Heart left ventricle (tissue), 13 donors: ENCODE results near the gene PINK1.

Experiments
- POLR2A ChIP-seq, 2 donors: fragments of 450-650 bp; IDR thresholded peaks; one replicate each; pipeline ENCODE4 v1.6.1; 2017; ENCODE audit warnings: antibody characterized with exemption in 2 of 2, mild to moderate bottlenecking in 2 of 2, moderate library complexity in 2 of 2
- TF ChIP-seq, protein P1 (sequence below), 12 donors: fragments of 200-600 bp; sonication (generic) in 4 of 12; IDR thresholded peaks; one replicate each; pipeline versions ENCODE4 v1.5.0 to v1.8.0; 2018 to 2022; ENCODE audit warnings: antibody characterized with exemption in 12 of 12, mild to moderate bottlenecking in 5 of 12
- donor health status: ischemic (EF 13 %, LVEDD 7.1; RV severe dilation, severe dysfunction).
- donor health status: DM: no; HTN: yes; CAD: no.
- donor health status: DM: no; HTN: no; CAD: no.
- donor health status: ischemic (EF 25% LVEDD 6.9; RV normal size, moderate dysfunction).
- donor health status: ischemic (EF 25% LVEDD 5.7; RV mildly dilated, moderate dysfunction).
- donor health status: ischemic (EF 35%, LVEDD 5.7; RV mildly dilated, moderate dysfunction).
- donor health status: nonischemic (EF 11% LVEDD 7.7; RV severe dilation, severe dysfunction).
- donor health status: DM: yes; HTN: yes; CAD: no.
- donor health status: PGD.
- donor health status: ischemic (EF 29% LVEDD 5.4; RV normal size, mild dysfunction).
- donor health status: nonischemic (EF 23%, LVEDD 6.1; RV moderate dilation, normal function).

DNA sequence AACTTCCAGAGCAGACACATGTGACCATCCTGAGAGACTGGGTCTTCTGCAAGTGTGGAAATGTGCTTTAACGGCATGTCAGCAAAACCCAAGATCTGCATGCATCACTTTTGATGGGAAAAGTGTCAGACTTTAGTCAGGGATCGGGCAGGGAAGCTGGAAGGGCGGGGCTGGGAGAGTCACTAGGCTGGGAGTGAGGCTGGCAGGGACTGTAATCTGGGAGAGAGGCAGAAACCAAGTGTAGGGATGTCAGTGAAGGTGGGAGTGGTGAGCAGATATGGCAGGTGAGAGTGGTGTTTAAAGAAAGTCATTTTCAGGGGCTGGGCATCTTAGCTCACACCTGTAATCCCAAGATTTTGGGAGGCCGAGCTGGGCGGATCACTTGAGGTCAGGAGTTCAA, 33.1 kb upstream of the PINK1 start:
- TF ChIP-seq POLR2A (IDR thresholded peaks at IDR 0.05): no peak
- TF ChIP-seq, protein P1, sequence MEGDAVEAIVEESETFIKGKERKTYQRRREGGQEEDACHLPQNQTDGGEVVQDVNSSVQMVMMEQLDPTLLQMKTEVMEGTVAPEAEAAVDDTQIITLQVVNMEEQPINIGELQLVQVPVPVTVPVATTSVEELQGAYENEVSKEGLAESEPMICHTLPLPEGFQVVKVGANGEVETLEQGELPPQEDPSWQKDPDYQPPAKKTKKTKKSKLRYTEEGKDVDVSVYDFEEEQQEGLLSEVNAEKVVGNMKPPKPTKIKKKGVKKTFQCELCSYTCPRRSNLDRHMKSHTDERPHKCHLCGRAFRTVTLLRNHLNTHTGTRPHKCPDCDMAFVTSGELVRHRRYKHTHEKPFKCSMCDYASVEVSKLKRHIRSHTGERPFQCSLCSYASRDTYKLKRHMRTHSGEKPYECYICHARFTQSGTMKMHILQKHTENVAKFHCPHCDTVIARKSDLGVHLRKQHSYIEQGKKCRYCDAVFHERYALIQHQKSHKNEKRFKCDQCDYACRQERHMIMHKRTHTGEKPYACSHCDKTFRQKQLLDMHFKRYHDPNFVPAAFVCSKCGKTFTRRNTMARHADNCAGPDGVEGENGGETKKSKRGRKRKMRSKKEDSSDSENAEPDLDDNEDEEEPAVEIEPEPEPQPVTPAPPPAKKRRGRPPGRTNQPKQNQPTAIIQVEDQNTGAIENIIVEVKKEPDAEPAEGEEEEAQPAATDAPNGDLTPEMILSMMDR (IDR thresholded peaks at IDR 0.05): no peak
